Limb (tissue), 2 donors: Measurements from ENCODE around the gene EDC4.
"Not testable (repeated sequence)": the region's sequence is repeated elsewhere in the genome, so short reads cannot be mapped to it uniquely, and the experiment has no call there.

Experiments
- DNase-seq, 2 donors: peaks; one replicate each; pipeline ENCODE4 v3.0.0-alpha.2; 2016; ENCODE audit errors: extremely low spot score in 2 of 2

EDC4 gene, protein sequence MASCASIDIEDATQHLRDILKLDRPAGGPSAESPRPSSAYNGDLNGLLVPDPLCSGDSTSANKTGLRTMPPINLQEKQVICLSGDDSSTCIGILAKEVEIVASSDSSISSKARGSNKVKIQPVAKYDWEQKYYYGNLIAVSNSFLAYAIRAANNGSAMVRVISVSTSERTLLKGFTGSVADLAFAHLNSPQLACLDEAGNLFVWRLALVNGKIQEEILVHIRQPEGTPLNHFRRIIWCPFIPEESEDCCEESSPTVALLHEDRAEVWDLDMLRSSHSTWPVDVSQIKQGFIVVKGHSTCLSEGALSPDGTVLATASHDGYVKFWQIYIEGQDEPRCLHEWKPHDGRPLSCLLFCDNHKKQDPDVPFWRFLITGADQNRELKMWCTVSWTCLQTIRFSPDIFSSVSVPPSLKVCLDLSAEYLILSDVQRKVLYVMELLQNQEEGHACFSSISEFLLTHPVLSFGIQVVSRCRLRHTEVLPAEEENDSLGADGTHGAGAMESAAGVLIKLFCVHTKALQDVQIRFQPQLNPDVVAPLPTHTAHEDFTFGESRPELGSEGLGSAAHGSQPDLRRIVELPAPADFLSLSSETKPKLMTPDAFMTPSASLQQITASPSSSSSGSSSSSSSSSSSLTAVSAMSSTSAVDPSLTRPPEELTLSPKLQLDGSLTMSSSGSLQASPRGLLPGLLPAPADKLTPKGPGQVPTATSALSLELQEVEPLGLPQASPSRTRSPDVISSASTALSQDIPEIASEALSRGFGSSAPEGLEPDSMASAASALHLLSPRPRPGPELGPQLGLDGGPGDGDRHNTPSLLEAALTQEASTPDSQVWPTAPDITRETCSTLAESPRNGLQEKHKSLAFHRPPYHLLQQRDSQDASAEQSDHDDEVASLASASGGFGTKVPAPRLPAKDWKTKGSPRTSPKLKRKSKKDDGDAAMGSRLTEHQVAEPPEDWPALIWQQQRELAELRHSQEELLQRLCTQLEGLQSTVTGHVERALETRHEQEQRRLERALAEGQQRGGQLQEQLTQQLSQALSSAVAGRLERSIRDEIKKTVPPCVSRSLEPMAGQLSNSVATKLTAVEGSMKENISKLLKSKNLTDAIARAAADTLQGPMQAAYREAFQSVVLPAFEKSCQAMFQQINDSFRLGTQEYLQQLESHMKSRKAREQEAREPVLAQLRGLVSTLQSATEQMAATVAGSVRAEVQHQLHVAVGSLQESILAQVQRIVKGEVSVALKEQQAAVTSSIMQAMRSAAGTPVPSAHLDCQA (N-terminal part only)

DNA sequence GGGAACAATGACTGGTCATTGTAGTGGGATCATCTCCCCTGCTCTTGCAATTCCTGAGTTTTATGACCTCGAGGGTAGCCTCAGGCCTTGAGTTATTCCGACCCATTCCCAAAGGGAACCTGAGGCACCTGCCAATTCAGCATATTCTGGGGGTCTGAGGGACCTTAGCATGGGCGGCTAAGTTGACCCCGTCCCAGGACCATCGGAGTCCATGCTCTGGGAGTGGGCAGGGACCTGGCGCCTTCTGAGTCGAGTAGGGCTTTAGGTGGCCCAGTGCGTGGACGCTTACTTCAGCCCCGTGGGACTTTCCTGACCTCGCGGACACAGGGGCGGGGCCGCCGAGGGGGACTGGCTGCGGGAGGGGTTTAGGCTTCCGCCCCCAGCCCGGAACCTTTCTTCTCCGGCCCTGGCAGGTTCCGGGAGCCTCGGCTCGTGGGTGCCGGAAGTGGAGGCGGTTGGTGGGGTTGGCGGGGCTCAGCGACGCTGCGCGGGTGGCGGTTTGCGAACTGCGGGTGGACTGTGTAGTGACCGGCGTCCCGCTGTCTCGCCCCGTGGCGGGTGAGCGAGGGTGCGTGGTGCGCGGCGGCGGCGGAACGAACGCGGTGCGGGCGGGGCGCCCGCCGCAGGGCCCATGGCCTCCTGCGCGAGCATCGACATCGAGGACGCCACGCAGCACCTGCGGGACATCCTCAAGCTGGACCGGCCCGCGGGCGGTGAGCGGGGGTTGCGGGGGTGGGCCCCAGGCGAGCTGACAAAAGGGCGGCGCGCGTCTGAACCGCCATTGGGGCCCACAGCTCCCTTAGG, at the start of gene EDC4:
TSS of gene EDC4 (plus strand) at position 422 of the 804 bp plus-strand sequence. CDS start at position 632, 210 bp downstream.
- DNase-seq = peak; percentile 58 to 88

DNA sequence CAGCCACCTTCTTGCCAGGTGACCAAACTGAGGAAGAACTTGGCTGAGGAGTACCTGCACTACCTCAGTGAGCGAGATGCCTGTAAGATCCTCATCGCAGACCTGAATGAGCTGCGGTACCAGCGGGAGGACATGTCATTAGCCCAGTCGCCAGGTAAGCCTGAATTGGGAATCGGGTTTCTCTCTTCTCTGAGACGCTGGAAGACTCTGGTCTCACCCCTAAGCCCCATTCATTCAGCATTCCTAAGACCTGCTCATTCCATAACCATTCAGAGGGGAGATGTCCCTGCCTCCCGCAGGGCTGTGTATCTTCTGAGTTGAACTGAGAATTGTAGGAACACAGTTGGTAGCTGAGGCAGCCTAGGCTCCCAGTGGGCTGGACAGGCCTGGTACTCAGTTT, 47.7 kb upstream of the EDC4 start:
- DNase-seq = no peak

DNA sequence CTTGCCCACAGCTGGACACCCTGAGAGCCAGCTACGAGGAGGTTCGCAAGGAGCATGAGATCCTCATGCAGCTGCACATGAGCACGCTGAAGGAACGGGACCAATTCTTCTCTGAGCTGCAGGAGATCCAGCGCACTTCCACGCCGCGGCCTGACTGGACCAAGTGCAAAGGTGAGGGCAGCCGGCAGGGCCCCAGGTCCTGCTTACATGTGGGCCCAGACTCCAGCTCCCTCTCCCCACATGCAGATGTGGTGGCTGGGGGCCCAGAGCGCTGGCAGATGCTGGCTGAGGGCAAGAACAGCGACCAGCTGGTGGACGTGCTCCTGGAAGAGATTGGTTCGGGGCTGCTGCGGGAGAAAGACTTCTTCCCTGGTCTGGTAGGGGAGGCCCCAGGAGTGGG, 46.9 kb upstream of the EDC4 start:
- DNase-seq = no peak

DNA sequence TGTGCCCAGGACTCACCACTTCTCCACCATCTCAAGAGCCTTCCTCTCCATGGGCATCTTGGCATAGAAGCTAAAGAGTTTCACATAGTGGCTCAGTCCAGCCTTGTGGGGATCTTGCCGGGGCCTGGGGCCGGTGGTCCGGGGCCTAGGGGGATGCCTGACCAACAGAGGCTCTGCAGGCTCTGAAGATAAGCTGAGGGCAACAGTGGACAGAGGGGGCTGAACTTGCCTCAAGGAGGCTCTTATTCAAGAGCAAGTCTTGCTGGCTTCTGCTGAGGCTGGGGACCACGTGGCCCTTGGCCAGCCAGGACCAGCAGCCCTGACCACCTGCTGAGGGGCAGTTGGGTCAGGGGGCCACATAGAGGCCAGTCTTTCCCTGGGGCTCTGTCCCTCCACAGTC, 44.2 kb upstream of the EDC4 start:
- DNase-seq = no peak

DNA sequence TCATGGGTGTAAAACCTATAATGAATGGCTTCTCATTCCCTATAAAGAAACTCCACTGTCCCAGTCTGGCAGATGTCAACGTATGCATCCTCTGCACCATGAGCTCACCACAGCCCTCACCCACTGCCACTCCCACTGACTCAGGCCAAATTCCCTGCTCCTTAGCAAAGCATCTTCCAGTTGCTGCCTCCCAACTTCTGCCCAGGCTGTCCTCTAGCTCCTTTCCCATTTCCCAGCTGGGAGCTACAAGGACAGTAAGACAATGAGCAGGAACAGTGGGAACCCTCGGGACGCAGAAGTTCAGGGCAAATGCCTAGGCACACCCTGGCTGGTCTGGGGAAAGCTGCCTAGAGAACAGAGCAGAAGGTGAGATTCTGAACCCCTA, 39.8 kb upstream of the EDC4 start:
- no peak for DNase-seq

DNA sequence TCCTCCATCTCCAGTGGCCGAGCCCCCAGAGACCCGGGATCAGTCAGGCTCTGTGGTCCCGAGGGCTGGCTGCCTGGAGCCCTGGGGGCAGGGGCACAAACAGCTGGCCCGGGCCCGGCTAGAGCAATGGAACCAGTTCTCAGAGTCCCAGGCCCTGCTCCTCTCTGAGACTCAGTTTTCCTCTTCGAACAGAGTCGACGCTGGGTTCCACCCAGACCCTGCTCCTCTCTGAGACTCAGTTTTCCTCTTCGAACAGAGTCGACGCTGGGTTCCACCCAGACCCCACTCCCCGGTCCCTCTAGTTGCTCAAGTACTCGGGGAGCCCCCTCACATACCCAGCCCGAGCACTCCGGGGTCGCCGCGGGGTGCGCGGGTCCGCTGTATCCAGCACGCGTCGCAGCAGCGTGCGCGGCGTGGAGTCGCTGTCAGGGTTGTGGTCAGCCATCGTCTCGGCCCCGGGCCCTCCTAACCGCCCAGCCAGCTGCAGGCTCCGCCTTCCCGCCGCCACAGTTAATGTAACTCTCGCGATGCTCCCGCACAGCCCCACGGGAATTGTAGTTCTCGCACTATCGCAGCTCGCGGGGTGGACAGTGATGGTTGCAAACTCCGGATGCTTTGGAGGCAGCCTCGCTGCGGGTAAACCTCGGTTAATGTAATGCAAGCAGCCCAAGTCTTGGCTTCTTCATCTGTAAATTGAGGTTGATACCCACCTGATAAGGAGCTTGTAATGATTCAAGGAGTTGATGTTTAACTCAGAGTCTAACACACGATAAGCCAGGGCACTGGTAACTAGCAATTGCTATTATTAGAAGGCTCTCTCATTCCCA, 39.2 kb upstream of the EDC4 start:
- DNase-seq = peak; percentile 94 to 97

DNA sequence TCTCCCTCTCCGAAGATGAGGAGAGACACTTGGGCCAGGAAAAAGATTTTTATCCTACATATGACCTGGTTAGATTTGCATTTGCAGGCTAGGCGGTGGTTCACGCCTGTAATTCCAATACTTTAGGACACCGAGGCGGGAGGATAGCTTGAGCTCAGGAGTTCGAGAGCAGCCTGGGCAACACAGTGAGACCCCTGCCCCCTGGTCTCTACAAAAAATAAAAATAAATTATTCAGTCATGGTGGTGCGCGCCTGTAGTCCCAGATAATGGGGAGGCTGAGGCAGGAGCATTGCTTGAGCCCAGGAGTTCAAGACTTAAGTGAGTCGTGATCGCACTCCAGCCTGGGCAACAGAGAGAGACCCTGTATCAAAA, 38.6 kb upstream of the EDC4 start:
- DNase-seq = no peak

DNA sequence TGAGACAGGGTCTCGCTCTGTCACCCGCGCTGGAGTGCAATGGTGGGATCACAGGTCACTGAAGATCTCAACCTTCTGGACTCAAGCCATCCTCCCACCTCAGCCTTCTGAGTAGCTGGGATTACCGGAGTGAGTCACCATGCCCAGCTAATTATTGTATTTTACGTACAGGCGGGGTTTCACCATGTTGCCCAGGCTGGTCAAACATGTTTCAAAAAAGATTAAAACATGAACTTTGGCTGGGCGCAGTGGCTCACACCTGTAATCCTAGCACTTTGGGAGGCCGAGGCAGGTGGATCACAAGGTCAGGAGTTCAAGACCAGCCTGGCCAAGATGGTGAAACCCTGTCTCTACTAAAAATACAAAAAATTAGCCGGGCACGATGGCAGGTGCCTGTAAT, 35.7 kb upstream of the EDC4 start:
- DNase-seq = not testable (repeated sequence)

DNA sequence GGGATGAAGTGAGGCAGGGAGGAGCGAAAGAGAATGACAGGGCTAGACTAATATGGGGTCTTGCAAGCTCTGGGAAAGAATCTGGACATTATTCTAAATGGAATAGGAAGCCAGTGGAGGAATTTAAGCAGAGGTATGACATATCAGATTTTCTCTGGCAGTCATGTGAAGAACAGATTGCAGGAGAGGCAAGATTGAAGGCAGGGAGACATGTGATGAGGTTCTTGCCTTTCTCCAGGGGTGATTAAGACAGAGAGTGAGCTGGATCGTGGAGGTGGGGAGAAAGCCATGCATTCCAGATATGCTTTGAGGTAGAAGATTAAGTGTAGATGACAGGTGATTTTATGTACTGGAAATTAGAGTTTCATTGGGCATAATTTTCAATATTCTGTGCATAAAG, 35.0 kb upstream of the EDC4 start:
- DNase-seq = no peak

DNA sequence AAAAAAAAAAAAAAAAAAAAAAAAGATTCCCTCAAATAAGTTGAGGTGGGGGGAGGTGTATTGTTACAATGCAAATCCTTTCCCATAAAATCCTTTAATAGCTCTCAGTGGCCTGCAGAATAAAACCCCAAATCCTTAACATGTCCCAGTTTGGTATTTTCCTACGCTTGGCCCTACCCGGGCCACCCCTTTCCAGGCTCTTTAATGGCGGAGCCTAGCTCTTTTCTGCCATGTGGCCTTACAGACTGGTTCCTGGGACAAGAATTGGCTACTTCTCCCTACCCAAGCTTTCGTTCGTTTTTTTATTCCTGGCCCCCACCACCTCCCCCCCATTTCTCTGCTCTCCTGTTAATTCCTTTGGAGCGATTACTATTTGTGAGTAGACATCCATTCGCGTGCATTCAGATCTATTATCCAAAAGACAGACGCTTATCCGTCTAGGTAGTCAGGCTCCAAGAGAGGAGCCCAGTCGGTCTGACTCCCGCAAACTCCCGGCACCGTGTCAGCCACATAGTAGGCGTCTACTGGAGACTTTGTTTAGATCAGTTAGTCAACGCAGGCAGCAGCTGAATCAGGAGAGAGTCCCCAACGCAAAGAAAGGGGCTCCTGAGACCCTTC, 31.5 kb upstream of the EDC4 start:
- no peak for DNase-seq

DNA sequence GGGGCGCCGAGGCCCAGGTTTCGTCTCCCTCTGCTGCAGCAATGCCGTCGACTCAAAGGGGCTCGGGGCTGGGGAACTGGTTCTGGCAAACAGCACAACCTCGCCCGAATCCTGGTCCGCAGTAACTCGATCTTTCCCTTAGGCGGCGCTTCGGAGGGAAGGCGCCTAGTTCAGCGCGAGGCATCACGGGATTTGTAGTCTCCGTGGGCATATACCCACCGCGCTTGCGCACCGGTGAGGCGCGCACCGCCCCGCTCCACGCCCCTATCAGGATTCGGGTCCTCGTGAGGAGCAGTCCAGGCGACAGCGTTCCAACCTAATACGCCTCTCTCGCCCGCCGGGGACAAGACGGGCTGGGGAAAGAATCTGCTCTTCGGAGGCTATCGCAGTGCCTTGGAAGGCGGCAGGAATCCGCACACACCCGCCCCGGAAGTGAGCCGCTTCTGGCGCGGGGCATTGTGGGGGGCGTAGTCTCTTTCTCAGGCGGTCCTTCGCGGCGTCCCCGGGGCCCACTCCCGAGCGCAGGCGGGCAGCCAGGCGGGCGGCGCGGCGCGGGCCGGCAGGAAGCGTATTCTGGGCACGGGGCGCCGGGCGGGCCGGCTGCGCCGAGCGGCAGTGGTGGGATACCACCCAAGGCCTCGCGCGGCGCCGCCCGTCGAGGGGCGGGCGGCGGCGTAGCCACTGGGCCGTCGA, 30.9 kb upstream of the EDC4 start, which contains the start of gene THAP11:
TSS of gene THAP11 (plus strand) at position 505 of the 693 bp plus-strand sequence. CDS start 235 bp downstream, outside the sequence.
- DNase-seq = peak; percentile 97

DNA sequence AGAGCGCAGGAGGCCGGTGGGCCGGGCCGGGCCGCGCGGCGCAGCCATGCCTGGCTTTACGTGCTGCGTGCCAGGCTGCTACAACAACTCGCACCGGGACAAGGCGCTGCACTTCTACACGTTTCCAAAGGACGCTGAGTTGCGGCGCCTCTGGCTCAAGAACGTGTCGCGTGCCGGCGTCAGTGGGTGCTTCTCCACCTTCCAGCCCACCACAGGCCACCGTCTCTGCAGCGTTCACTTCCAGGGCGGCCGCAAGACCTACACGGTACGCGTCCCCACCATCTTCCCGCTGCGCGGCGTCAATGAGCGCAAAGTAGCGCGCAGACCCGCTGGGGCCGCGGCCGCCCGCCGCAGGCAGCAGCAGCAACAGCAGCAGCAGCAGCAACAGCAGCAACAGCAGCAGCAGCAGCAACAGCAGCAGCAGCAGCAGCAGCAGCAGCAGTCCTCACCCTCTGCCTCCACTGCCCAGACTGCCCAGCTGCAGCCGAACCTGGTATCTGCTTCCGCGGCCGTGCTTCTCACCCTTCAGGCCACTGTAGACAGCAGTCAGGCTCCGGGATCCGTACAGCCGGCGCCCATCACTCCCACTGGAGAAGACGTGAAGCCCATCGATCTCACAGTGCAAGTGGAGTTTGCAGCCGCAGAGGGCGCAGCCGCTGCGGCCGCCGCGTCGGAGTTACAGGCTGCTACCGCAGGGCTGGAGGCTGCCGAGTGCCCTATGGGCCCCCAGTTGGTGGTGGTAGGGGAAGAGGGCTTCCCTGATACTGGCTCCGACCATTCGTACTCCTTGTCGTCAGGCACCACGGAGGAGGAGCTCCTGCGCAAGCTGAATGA, 30.1 kb upstream of the EDC4 start:
- DNase-seq = peak; percentile 34 to 66

DNA sequence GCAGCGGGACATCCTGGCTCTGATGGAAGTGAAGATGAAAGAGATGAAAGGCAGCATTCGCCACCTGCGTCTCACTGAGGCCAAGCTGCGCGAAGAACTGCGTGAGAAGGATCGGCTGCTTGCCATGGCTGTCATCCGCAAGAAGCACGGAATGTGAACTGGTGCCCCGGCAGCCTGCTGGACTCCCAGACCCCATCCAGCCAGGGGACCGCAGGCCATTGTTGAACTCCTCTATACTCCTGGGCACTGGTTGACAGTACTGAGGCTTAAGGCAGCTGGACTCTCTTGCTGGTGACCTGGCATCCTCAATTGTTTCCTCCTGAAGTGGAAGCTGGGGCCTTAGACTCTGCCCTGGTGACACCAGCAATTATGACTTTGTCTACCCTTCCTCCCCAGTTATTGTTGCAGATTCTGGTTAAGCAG, 29.5 kb upstream of the EDC4 start:
- DNase-seq = no peak

DNA sequence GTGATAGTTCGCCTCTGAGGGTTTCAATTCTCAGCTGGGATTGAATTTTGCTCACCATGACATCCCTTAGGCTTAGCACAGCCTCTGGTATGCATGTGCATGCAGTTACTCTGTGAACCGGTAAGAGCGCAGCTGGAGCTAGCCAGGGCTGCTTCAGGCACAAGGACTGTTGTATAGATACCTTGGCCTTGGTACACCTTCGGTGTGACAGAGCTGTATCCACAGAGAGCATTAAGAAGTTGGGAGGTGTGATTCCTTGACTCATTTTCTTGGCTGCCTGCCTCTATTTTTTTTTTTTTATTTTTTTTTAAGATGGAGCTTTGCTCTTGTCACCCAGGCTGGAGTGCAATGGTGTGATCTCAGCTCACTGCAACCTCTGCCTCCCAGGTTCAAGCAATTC, 28.4 kb upstream of the EDC4 start:
- no peak for DNase-seq

DNA sequence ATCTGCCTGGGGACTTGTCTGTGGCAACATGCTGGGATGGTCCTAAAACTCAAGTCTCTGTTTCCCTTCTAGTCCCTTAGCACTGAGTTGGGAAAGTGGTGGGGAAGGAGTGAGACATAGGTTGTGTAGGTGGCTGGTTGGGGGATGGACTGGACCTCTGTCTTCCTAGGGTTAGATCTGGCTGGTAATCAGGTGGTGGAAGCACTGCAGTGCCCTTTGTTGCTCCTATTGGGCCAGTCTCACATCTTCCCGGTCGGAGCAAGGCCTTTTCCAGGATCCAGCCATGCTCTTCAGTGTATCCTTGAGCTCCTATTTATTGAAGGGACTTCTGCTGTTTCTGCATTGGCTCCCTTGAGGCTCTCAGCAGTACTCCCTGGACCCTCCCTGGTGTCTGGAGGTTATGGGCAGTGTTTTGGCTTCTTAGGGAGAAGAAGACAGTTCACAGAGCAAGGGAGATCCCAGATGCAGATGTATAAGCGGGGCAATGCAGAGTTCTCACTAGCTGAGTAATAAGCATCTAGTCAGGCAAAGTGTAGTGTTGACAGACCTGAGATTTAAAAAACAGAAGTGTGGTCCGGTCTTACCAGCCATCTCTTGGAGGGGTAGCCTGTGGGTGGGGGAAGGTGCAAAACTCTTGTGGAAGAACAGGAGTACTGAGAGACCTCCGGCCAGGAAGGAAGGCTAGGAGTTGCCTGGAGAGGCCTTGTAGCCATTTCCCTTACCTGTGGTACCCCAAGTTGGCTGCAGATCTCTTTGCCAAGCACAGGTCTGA, 27.4 kb upstream of the EDC4 start:
- no peak for DNase-seq

DNA sequence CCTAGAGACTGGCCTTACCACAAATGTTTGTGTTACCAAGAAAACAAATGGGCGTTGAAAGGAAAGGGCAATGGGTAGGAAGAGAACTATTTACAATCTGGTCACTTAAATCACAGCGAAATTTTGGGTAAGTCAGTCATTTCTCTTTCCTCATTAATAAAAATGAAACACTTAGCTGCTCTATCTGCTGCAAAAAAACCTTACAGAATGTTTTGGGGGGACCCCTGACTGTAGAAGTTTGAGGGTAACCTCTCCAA, 26.9 kb upstream of the EDC4 start:
- no peak for DNase-seq

DNA sequence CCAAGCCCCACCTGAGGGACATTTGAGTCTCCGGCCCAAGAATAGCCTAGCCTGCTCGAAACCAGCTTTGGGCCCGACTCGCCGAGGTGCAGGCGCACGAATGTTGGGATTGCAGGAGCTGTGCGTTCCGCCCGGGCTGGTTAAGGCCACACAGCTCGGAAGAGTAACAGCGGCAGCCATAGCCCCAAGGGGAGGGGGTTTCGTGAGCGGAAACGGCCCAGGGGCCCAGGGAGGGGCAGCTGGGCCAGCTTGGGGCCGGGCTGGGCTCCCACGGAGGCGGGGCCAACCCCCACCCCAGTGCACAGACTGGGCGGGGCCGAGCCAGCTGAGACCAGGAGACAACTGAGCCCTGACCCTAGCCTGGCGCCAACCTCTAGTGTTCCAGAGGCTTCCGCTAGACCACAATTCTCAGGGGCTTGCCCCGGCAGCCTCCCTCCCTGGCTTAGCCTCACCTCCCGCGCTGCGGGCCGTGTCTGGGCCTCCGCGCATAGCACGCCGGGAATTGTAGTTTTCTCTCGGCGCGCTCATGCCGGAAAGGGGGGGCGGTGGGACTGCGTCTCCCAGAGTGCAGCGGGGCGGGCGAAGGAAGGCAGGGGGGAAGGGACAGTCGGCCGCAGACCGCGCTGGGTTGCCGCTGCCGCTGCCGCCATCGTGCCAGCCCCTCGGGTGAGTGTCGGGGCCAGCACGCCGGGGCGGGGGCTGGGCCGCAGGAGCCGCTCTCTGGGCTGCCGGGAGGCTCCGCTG, 26.4 kb upstream of the EDC4 start, which contains the start of gene NUTF2:
TSS of gene NUTF2 (plus strand) at position 614 of the 744 bp plus-strand sequence. CDS start 18,198 bp downstream, outside the sequence.
- DNase-seq = peak; percentile 95 to 99
